ENCODE data around the gene WDR33.

DNA sequence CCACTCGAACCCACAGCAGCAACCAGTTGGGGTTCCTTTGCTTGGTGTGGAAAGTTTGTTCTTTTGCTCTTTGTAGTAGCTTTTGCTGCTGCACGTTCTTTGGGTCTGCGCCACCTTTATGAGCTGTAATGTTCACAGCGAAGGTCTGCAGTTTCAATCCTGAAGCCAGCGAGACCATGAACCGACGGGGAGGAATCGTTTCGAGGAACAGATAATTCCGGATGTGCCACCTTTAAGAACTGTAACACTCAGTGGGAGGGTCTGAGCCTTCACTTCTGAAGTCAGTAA, 150.7 kb downstream of the WDR33 start:
- TF ChIP-seq POLR2A (IDR thresholded peaks at IDR 0.05): no peak
- TF ChIP-seq, protein P1, sequence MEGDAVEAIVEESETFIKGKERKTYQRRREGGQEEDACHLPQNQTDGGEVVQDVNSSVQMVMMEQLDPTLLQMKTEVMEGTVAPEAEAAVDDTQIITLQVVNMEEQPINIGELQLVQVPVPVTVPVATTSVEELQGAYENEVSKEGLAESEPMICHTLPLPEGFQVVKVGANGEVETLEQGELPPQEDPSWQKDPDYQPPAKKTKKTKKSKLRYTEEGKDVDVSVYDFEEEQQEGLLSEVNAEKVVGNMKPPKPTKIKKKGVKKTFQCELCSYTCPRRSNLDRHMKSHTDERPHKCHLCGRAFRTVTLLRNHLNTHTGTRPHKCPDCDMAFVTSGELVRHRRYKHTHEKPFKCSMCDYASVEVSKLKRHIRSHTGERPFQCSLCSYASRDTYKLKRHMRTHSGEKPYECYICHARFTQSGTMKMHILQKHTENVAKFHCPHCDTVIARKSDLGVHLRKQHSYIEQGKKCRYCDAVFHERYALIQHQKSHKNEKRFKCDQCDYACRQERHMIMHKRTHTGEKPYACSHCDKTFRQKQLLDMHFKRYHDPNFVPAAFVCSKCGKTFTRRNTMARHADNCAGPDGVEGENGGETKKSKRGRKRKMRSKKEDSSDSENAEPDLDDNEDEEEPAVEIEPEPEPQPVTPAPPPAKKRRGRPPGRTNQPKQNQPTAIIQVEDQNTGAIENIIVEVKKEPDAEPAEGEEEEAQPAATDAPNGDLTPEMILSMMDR (IDR thresholded peaks at IDR 0.05): no peak
